Heart left ventricle (tissue), 16 donors: ENCODE data around the gene DCAF5. TPM values are rescaled to one million over a fixed set of nuclear protein-coding genes. Genes with fewer than 3 reads are reported as not detected.
A peak's percentile ranks its signal among the peaks of the same experiment; 100 is the strongest.

Source experiments
- ATAC-seq, 4 donors: fragments of 200-7000 bp; cut with Tn5 transposase; one replicate each; pipeline ENCODE4 v1.9.1; 2020 to 2022; ENCODE audit warnings: moderate library complexity in 4 of 4, mild to moderate bottlenecking in 3 of 4, moderate number of reproducible peaks in 1 of 4
- DNase-seq, 5 donors: peaks; one replicate each; pipeline ENCODE4 v3.0.0-alpha.2; 2020
- H3K27ac ChIP-seq, 12 donors: fragments of 200-600 bp; sonication (generic) in 4 of 12; one replicate each; pipeline versions ENCODE4 v1.5.0 to v1.8.0; 2016 to 2022; ENCODE audit warnings: mild to moderate bottlenecking in 2 of 12
- H3K27me3 ChIP-seq, 9 donors: fragments of 200-600 bp; sonication (generic) in 2 of 9; one replicate each; pipeline versions ENCODE4 v1.5.1 to v1.8.0; 2016 to 2022; ENCODE audit warnings: mild to moderate bottlenecking in 3 of 9
- H3K36me3 ChIP-seq, 9 donors: fragments of 200-600 bp; sonication (generic) in 2 of 9; one replicate each; pipeline versions ENCODE4 v1.5.0 to v1.8.0; 2018 to 2022; ENCODE audit warnings: mild to moderate bottlenecking in 2 of 9
- H3K4me1 ChIP-seq, 12 donors: fragments of 200-600 bp; sonication (generic) in 4 of 12; one replicate each; pipeline versions ENCODE4 v1.5.0 to v1.8.0; 2016 to 2022; ENCODE audit warnings: mild to moderate bottlenecking in 3 of 12
- H3K4me3 ChIP-seq, 12 donors: fragments of 200-600 bp; sonication (generic) in 4 of 12; one replicate each; pipeline versions ENCODE4 v1.5.0 to v1.8.0; 2017 to 2022; ENCODE audit warnings: mild to moderate bottlenecking in 9 of 12, moderate library complexity in 4 of 12
- H3K9me3 ChIP-seq, 12 donors: fragments of 200-600 bp; sonication (generic) in 4 of 12; one replicate each; pipeline versions ENCODE4 v1.5.0 to v1.8.0; 2016 to 2022; ENCODE audit warnings: mild to moderate bottlenecking in 1 of 12
- CTCF ChIP-seq, 12 donors: fragments of 200-600 bp; sonication (generic) in 4 of 12; IDR thresholded peaks; one replicate each; pipeline versions ENCODE4 v1.5.0 to v1.8.0; 2018 to 2022; ENCODE audit warnings: antibody characterized with exemption in 12 of 12, mild to moderate bottlenecking in 5 of 12
- POLR2A ChIP-seq, 2 donors: fragments of 450-650 bp; IDR thresholded peaks; one replicate each; pipeline ENCODE4 v1.6.1; 2017; ENCODE audit warnings: antibody characterized with exemption in 2 of 2, mild to moderate bottlenecking in 2 of 2, moderate library complexity in 2 of 2
- WGBS, 4 donors: extraction: QIAGEN DNeasy Blood & Tissue Kit in 2 of 4; methylation state at CpG; one replicate each; pipeline versions ENCODE4 v1.1.5 to v1.1.7; 2013 to 2018; 5-methylcytosine and 5-hydroxymethylcytosine counted together
- intact Hi-C, 10 donors: fragments of 100-400 bp; cut with DNase I; formaldehyde crosslinking; loops; one replicate each; pipeline versions ENCODE4 v1.11.1 to v1.14.2; 2022
- polyA plus RNA-seq, 2 donors: library from polyadenylated mRNA; stranded (reverse); fragments of 200-250 nt; gene quantifications; one replicate each; pipeline ENCODE4 v1.2.3, GENCODE V29; 2013
- total RNA-seq, 9 donors: library from RNA; depleted of rRNA in 2 of 9; stranded (reverse); fragments of >200 nt in 2 of 9; fragmentation: NEBNext Ultra II Directional in 3 of 9; extraction: Animal tissue kit (Norgen Biotek cat#: 25700) in 3 of 9; gene quantifications; one replicate each; pipeline versions ENCODE4 v1.1.0 to v1.2.4, GENCODE V29; 2016 to 2023
- donor health status: ischemic (EF 13 %, LVEDD 7.1; RV severe dilation, severe dysfunction).
- donor health status: healthy with polysubstance abuse.
- donor health status: DM: no; HTN: yes; CAD: no.
- donor health status: DM: no; HTN: no; CAD: no.
- donor health status: ischemic (EF 25% LVEDD 6.9; RV normal size, moderate dysfunction).
- donor health status: ischemic (EF 25% LVEDD 5.7; RV mildly dilated, moderate dysfunction).
- donor health status: healthy.
- donor health status: DM: yes; HTN: yes; CAD: no.
- donor health status: ischemic (EF 35%, LVEDD 5.7; RV mildly dilated, moderate dysfunction).
- donor health status: nonischemic (EF 11% LVEDD 7.7; RV severe dilation, severe dysfunction).
- donor health status: DM: yes; HTN: yes; CAD: no.
- donor health status: PGD.
- donor health status: ischemic (EF 29% LVEDD 5.4; RV normal size, mild dysfunction).
- donor health status: nonischemic (EF 23%, LVEDD 6.1; RV moderate dilation, normal function).

DCAF5 gene
- total and polyA plus RNA-seq, 11 donors, result 16.8 to 71.7 (median 58.8) TPM

DNA sequence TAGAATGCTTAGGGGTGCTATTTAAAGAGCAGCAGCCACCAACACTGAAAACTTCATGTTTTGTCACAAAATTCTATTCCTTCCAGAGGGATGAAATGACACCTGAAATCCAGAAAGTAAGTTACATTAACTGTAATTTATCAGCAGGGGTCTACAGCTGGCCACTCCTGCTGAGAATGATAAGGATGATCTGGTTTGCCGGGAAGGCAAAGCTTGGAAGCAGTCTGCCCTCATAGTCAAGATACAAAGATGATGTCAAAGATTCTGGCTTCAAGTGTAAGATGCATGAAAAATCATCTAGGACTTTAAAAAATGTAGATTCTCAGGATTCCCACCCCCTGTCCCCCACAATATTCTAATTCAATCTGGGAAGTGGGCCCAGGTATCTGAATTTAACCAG is 58.4 kb downstream of the DCAF5 start:
- Histone ChIP-seq H3K27ac (peak overlapping the region in 1 of 12 donors; percentile 25), H3K36me3 (peaks cover 0 to 56% (median 36%) of the 10 kb centered on the region in 9 donors), H3K9me3 (no peaks in the 10 kb centered on the region), H3K4me3 (no peak overlapping the region), H3K4me1 (peaks cover 0 to 14% (median 9%) of the 10 kb centered on the region in 12 donors), H3K27me3 (no peaks in the 10 kb centered on the region)
- DNase-seq (no peak), ATAC-seq (no peak)
- TF ChIP-seq CTCF (IDR thresholded peaks at IDR 0.05) (no peak), POLR2A (IDR thresholded peaks at IDR 0.05) (no peak)
- intact Hi-C loops, result loop anchor here in 4 of 10 donors (5.0 kb wide), 4 partner anchors 177 to 222 kb away; no protein-coding TSS in a partner anchor
- 74 to 93% (median 83%) methylated on average over 1 of the region's 1 CpG for WGBS, 4 donors

GRCh38 chr14:69093631-69094421 is 59.1 kb downstream of the DCAF5 start:
- no peaks in the 10 kb centered on the region for H3K9me3 ChIP-seq
- TF ChIP-seq CTCF (IDR thresholded peaks at IDR 0.05) (no peak), POLR2A (IDR thresholded peaks at IDR 0.05) (no peak)
- no peak overlapping the region for H3K4me3 ChIP-seq
- ATAC-seq, result peak in 3 of 4 donors; percentile 44 to 51 (median 45)
- no peaks in the 10 kb centered on the region for H3K27me3 ChIP-seq
- peaks cover 0 to 60% (median 43%) of the 10 kb centered on the region in 9 donors for H3K36me3 ChIP-seq
- H3K27ac ChIP-seq, result peak overlapping the region in 1 of 12 donors; percentile 50
- H3K4me1 ChIP-seq, result peaks cover 0 to 14% (median 9%) of the 10 kb centered on the region in 12 donors
- DNase-seq, result no peak
- intact Hi-C loops, result loop anchor here in 4 of 10 donors (5.0 kb wide), 4 partner anchors 177 to 222 kb away; no protein-coding TSS in a partner anchor
- 29 to 58% (median 45%) methylated on average over 1 of the region's 1 CpG for WGBS, 4 donors

GRCh38 chr14:69092840-69093422 is 60.0 kb downstream of the DCAF5 start:
- H3K27ac ChIP-seq, result peak overlapping the region in 1 of 12 donors; percentile 50
- DNase-seq (no peak), ATAC-seq (no peak)
- no peak for TF ChIP-seq POLR2A (IDR thresholded peaks at IDR 0.05)
- no peak for TF ChIP-seq CTCF (IDR thresholded peaks at IDR 0.05)
- peaks cover 0 to 68% (median 52%) of the 10 kb centered on the region in 9 donors for H3K36me3 ChIP-seq
- no peaks in the 10 kb centered on the region for H3K27me3 ChIP-seq
- intact Hi-C loops, result loop anchor here in 4 of 10 donors (5.0 kb wide), 4 partner anchors 176 to 221 kb away; no protein-coding TSS in a partner anchor
- no peak overlapping the region for H3K4me3 ChIP-seq
- peaks cover 0 to 14% (median 10%) of the 10 kb centered on the region in 12 donors for H3K4me1 ChIP-seq
- H3K9me3 ChIP-seq, result no peaks in the 10 kb centered on the region

DNA sequence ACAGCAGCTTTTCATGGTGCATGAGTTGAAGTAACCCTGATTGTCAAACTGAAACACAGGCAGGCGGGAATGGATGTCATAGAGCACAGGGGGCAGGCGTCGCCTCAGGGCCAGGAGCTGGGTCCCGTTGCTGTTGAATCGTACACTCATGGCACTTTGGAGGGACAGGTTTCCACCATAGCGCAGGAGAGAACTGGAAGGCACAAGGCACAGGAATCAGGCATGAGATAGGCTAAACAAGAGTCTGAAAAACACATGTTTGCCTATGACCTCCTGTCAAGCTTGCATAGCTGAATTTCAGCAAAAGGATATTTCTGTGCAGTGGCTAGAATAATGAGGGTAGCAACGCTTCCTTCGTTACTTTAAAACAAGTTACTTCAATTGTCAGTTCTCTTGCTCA is 61.2 kb downstream of the DCAF5 start:
- H3K27ac ChIP-seq, result peak overlapping the region in 1 of 12 donors; percentile 82
- intact Hi-C loops, result loop anchor here in 4 of 10 donors (5.0 kb wide), 4 partner anchors 174 to 219 kb away; no protein-coding TSS in a partner anchor
- no peak for ATAC-seq
- H3K9me3 ChIP-seq, result no peaks in the 10 kb centered on the region
- peaks cover 0 to 74% (median 62%) of the 10 kb centered on the region in 9 donors for H3K36me3 ChIP-seq
- H3K4me3 ChIP-seq, result no peak overlapping the region
- no peak for TF ChIP-seq CTCF (IDR thresholded peaks at IDR 0.05)
- no peak for TF ChIP-seq POLR2A (IDR thresholded peaks at IDR 0.05)
- DNase-seq, result no peak
- 93 to 96% (median 95%) methylated on average over 8 of the region's 8 CpGs for WGBS, 4 donors
- H3K27me3 ChIP-seq, result no peaks in the 10 kb centered on the region
- peaks cover 0 to 24% (median 10%) of the 10 kb centered on the region in 12 donors for H3K4me1 ChIP-seq
